HG02938 (cell line): ENCODE measurements around the gene MUC2.

ENCODE experiments used
- ATAC-seq: cut with Tn5 transposase; IDR thresholded peaks from one replicate; pipeline ENCODE4 v1.9.1; 2021; ENCODE audit warnings: mild to moderate bottlenecking, moderate library complexity; ENCODE audit not compliant: unreplicated experiment

Gene MUC2

DNA sequence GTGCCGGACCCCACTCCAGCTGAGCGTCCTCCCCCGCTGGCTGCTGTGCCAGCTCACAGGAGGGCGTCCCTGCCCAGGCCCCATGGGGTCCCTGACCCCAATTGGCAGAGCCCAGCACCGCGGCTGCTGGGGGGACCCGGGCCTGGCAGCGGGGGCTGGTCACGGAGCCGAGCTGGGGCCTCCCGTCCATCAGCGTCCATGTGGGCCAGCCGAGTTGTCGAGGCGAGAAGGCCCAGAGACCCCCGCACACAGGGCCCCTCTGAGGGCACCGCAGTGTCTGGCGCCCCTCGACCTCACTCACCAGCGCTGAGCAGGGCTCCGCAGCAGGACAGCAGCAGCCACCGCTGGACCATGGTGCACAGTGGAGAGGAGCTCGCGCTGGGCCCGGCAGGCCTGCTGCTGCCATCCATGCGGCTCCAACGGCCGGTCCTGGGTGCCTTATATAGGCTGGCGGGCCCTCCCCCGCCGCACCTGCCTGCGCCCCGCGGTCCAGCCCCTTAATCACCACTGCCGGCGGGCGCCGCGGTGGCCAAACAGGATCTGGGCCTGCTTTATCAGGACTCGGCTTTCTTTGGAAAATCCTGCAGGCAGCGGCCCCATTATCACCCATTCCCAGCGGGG lies 38.3 kb upstream of the MUC2 start, which contains the start of gene MUC6:
MUC6 (minus strand) TSS at position 416 of the 621 bp plus-strand sequence; CDS start at position 353, 63 bp downstream.
- ATAC-seq: no peak

DNA sequence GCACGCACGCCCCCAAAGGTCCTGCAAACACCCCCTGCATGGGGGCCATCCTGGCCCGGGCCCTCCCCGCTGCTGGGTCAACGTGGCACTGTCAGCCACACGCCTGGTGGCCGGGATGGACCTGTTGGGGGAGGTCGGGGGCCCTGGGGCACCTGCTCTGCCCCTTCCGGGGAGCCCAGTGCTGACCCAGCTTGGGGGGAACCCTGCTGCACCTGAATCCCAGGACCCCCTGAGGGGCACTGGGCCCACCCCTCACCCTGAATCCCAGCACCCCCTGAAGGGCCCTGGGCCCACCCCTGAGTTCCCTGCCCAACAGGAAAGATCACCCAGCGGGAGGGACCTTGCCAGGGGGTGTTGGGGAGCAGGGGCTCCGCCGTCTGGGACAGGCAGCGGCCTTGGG lies 37.7 kb upstream of the MUC2 start:
- no peak for ATAC-seq

- no peak for ATAC-seq
Measured at GRCh38 chr11:1037506-1038055, 37.1 kb upstream of the MUC2 start.

GRCh38 chr11:1038361-1038760 lies 36.3 kb upstream of the MUC2 start:
- ATAC-seq: no peak

DNA sequence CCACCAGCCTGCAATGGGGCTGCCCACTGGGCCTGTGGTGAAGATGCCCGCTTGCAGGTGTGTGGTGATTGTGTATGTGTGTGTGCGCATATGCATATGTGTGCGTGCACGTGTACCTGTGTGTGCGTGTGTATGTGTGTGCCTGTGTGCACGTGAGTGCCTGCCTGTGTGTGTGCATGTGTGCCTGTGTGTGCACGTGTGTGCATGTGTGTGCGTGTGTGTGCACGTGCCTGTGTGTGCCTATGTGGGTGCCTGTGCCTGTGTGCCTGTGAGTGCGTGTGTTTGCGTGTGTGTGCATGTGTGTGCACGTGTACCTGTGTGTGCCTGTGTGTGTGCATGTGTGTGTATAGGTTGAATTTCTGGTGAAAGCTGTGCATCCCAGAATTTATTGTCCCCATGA lies 35.8 kb upstream of the MUC2 start:
- no peak for ATAC-seq

DNA sequence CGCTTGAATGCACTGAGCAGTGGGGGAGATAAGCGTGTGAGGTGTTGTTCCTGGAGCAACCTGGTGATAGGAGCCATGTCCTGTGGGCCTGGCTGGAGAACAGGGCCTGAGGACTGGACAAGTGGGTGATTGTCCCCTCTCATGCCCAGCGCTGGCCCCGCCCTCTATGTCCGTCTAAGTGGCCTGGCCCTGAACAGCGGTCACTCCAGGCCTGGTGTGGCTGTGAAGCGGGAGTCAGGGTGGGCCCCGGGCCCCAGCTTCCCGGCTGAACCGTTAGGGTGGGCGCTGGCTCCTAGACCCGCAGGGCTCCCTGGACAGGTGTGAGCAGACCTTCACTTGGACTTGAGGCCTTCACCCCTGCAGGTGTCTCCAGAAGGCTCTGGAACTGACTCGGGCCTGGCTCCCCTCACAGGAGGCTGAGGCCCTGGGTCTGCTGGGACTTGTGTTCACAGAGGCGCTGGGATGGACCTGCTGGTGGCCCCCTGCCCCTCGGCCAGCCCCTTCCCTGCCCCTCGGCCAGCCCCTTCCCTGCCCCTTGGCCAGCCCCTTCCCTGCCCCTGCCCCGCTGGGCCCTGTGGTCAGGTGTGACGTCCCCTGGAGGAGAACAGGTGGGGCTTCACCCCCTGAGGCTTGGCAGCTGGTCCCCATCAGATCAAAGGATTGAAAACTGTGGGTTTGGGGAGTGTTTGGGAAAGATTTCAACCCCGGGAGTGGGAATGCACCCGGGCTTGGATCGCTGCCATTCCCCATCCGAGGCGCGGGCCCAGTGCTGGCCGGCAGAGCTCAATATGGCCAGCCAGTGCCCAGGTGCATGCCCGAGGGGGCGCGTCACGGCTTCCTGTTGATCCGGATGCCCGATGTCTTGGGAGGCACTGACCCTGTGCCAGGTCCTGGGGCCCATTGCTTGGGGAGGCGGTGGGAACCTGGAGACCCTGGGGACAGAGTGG lies 34.9 kb upstream of the MUC2 start:
- no peak for ATAC-seq

DNA sequence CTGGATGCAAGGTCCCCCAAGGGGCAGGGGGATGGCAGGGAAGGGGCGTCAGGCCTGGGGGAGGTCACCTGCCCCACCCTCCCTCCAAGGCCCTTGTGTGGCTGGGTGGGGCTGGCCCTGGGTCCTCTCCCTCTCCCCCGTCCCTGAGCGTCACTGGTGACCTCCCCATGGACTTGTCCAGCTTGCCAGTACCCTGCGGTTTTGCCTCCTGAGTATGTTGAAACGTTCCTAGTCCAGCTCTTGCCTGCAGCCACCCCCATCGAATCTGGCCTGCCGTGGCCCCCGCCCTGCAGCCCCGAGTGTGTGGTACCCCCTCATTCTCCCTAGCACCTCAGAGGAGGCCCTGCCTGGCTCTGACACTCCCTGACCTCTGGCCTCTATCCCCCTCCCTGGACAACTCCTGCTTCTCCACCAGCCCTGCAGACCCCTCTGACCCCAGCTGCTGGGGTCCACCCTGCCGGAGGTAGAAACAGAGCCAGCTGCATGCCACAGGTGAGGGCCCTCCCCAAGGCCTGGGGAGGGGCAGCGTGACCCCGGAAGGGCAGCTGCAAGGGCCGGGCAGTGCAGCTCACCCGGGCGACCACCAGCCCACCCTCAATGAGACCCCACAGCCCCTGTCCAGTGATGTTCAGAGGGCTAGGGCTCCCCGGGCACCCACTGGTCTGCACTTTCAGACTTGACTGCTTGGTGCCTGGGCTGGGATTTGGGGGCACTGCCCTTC lies 34.1 kb upstream of the MUC2 start:
- ATAC-seq: no peak

DNA sequence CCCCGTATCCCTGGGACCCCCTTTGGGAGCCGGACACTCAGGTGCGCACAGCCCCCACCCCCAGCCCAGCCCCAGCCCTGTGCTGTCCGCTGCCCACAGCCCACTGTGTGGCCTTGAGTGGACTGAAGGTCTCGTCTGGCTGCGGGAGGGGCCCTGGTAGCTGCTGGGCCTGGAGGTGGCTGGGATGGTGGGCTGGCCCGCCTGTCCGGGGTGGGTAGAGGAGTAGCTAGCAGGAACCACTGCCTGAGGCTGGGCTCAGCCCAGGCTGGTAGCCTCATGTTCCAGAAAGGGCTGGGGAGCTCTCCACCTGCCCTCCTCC lies 33.6 kb upstream of the MUC2 start:
- no peak for ATAC-seq

DNA sequence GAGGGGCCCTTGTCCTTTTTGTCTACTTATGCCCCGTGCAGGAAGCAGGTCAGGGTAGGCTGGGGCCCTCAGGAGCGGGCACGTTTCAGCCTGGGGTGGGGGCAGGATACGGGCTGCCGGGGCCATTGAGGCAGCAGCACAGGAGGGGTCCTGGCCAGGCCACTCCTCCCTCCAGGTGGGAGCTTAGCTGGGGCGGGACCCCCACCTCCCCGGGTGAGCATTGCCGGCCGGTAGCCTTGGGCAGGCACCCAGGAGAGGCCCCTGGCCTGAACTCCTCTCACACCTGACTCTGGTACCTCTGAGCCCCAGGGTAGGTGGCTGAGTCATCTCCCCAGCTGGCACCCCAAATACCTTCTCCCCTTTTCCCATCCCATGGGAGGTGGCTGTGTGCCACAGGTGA lies 33.2 kb upstream of the MUC2 start:
- ATAC-seq: no peak

DNA sequence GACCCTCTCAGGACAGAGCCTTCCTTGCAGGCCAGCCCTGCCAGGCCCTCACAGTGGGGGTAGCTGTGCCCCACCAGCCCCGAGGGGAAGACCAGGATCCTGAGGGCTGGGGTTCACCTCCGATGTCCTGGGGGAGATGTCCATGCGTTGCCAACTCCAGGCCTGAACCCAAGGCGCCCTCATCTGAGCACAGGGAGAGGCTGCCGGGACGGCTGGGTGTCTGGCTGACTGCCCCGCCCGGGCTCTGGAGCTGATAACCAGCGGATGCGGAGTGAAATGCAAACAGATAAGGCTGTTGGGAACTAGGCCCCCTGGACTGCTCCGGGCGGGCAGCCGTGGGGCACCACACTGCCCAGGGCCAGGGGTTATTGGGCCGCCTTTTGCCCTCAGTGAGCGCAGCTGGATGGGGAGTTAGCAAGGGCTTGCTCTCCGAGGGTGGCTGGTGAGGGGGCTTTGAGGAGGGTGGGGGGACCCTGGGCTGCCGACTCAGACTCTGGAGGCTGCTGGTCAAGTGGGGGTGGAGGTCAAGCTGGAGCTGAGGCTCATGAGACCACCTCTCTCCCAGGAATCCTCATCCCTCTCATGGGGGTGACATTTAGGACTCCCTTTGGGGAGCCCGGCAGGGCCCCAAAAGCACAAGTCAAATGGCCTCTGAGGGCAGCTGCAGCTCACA lies 32.6 kb upstream of the MUC2 start:
- ATAC-seq: no peak

- no peak for ATAC-seq
Measured at GRCh38 chr11:1042626-1043562, 31.8 kb upstream of the MUC2 start.

DNA sequence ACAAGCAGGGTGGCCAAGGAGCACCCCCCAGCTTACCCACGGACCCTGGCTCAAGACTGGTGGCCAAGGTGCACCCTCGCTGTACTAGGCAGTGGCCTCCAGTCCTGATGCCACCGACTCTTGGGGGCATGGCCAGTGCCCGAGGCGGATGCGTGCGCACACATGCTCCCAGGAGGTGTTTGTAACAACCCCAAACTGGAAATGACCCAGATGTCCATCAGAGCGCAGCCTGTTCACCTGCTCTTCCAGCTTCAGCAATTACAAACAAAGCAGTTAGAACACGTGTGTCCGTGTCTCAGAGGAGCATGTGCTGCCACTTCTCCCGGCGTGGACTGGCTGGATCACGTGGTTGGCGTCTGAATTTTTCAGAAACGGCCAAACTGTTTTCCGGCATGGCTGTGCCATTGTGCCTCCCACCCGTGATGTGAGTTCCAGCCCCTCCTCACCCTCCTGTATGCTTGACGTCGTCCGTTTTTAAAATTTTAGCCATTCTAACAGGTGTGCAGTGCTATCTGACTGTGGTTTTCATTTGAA lies 31.0 kb upstream of the MUC2 start:
- no peak for ATAC-seq

DNA sequence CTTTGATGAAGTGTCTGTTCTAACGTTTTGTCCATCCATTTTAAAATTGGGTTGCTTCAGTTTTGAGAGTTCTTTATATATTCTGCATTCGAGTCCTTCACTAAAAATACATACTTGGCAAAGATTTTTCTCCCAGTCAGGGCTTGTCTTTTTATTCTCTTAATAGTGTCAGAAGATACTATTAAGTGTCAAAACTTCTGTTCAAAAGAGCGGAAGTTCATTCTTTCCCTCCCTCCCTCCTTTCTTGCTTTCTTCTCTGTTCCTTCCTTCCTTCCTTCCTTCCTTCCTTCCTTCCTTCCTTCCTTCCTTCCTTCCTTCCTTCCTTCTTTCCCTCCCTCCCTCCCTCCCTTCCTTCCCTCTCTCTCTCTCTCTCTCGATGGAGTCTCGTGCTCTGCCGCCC lies 30.5 kb upstream of the MUC2 start:
- no peak for ATAC-seq

- no peak for ATAC-seq
Measured at GRCh38 chr11:1047595-1048156, 27.0 kb upstream of the MUC2 start.

- no peak for ATAC-seq
Measured at GRCh38 chr11:1048375-1049070, 26.2 kb upstream of the MUC2 start.

GRCh38 chr11:1049071-1049405 lies 25.6 kb upstream of the MUC2 start:
- no peak for ATAC-seq

DNA sequence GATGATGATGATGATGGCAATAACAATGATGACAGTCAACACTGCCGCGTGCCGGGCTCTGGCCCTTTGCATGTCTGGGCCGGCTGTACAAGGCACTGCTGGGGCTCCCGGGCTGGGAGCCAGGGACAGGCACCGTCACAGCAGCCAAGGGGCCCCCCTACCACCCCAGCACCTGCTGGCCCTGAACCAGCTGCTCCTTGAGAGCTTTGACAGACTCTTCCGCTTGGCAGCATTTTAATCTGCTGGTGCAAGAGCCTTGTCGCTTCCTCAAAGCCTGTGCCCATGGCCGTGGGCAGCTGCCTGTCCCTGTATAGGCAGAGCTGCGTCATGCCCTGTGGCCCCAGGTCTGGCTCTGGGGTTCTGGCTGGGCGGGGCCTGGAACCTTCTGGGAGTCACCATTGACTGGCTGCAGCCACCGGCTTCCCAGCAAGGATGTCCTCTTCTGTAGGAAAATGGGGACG lies 25.2 kb upstream of the MUC2 start:
- ATAC-seq: no peak

GRCh38 chr11:1049911-1050580 lies 24.6 kb upstream of the MUC2 start:
- ATAC-seq: no peak
